DOHH2 (cell line): ENCODE measurements around the gene TBC1D22A.

Source experiments
- H3F3A ChIP-seq: fragments of 200-600 bp; sonication (generic), shearing (Covaris generic); 2 replicates; pipeline ENCODE4 v1.6.0; 2016; ENCODE audit warnings: antibody characterized with exemption, mild to moderate bottlenecking; ENCODE audit not compliant: control insufficient read depth, insufficient read depth
- H3K27ac ChIP-seq: fragments of 200-600 bp; sonication (generic); 2 replicates; pipeline ENCODE4 v1.5.1; 2014; ENCODE audit warnings: low read depth, mild to moderate bottlenecking, low read length, moderate library complexity
- H3K27me3 ChIP-seq: fragments of 200-600 bp; sonication (generic); 2 replicates; pipeline ENCODE4 v1.6.1; 2014; ENCODE audit warnings: mild to moderate bottlenecking, low read length, mixed read lengths; ENCODE audit not compliant: control insufficient read depth
- H3K36me3 ChIP-seq: fragments of 200-600 bp; sonication (generic); 2 replicates; pipeline ENCODE4 v1.6.1; 2014; ENCODE audit warnings: mild to moderate bottlenecking, low read length, moderate library complexity, mixed read lengths; ENCODE audit not compliant: control insufficient read depth
- H3K4me1 ChIP-seq: fragments of 200-600 bp; sonication (generic); 2 replicates; pipeline ENCODE4 v1.6.1; 2014; ENCODE audit warnings: mild to moderate bottlenecking, low read length, mixed read lengths; ENCODE audit not compliant: control insufficient read depth
- H3K4me2 ChIP-seq: fragments of 200-600 bp; sonication (generic); 2 replicates; pipeline ENCODE4 v1.6.0; 2014; ENCODE audit warnings: mild to moderate bottlenecking, low read length, moderate library complexity
- H3K4me3 ChIP-seq: fragments of 200-600 bp; sonication (generic); 2 replicates; pipeline ENCODE4 v1.5.1; 2014; ENCODE audit warnings: mild to moderate bottlenecking, low read length, mixed read lengths
- H3K79me2 ChIP-seq: fragments of 200-600 bp; sonication (generic); 2 replicates; pipeline ENCODE4 v1.6.1; 2014; ENCODE audit warnings: mild to moderate bottlenecking, low read length, mixed read lengths; ENCODE audit not compliant: control insufficient read depth
- H3K9me2 ChIP-seq: fragments of 200-600 bp; sonication (generic); replicated peaks from 2 replicates; pipeline ENCODE4 v1.6.1; 2014; ENCODE audit warnings: mild to moderate bottlenecking, low read length, mixed read lengths; ENCODE audit not compliant: control insufficient read depth
- H3K9me3 ChIP-seq: fragments of 200-600 bp; sonication (generic); 2 replicates; pipeline ENCODE4 v1.6.1; 2014; ENCODE audit warnings: antibody characterized with exemption, low read length, mixed read lengths; ENCODE audit not compliant: control insufficient read depth, insufficient read depth
- H4K20me1 ChIP-seq: fragments of 200-600 bp; sonication (generic); 2 replicates; pipeline ENCODE4 v1.6.0; 2014; ENCODE audit warnings: low read depth, mild to moderate bottlenecking, antibody characterized with exemption, low read length, moderate library complexity; ENCODE audit not compliant: control insufficient read depth, insufficient read depth
- CTCF ChIP-seq: fragments of 200-600 bp; sonication (generic); IDR thresholded peaks from one replicate; pipeline ENCODE4 v1.5.1; 2014; ENCODE audit warnings: antibody characterized with exemption, mild to moderate bottlenecking, low read depth, low read length; ENCODE audit not compliant: poor library complexity, severe bottlenecking
- EZH2phosphoT487 ChIP-seq: fragments of 200-600 bp; sonication (generic); IDR thresholded peaks from 2 replicates; pipeline ENCODE4 v1.6.1; 2017; ENCODE audit warnings: borderline replicate concordance, mild to moderate bottlenecking, antibody characterized with exemption, low read length, moderate library complexity, mixed read lengths

TBC1D22A gene

GRCh38 chr22:47189056-47189916, 426.8 kb downstream of the TBC1D22A start:
- Histone ChIP-seq H3K4me1 (peaks cover 6% of the 10 kb centered on the region), H3K79me2 (no peaks in the 10 kb centered on the region), H3K27ac (no peak overlapping the region), H3F3A (no peaks in the 10 kb centered on the region), H3K4me3 (no peak overlapping the region), H3K9me2 (no peaks in the 10 kb centered on the region), H3K4me2 (no peak overlapping the region), H3K27me3 (no peaks in the 10 kb centered on the region), H3K36me3 (no peaks in the 10 kb centered on the region), H3K9me3 (no peaks in the 10 kb centered on the region; the same call in 1 of the 2 replicates), H4K20me1 (no peaks in the 10 kb centered on the region)
- TF ChIP-seq CTCF (no peak), EZH2phosphoT487 (no peak)

- Histone ChIP-seq H3K79me2 (no peaks in the 10 kb centered on the region), H3K27ac (no peak overlapping the region), H3K4me2 (no peak overlapping the region), H3F3A (no peaks in the 10 kb centered on the region), H3K27me3 (no peaks in the 10 kb centered on the region), H3K4me1 (peaks cover 6% of the 10 kb centered on the region), H3K9me2 (no peaks in the 10 kb centered on the region), H3K36me3 (no peaks in the 10 kb centered on the region), H3K9me3 (no peaks in the 10 kb centered on the region; the same call in 1 of the 2 replicates), H4K20me1 (no peaks in the 10 kb centered on the region), H3K4me3 (no peak overlapping the region)
- no peak for TF ChIP-seq CTCF
- no peak for TF ChIP-seq EZH2phosphoT487
Observed at GRCh38 chr22:47190276-47190956, 428.0 kb downstream of the TBC1D22A start.

GRCh38 chr22:47190957-47191670, 428.7 kb downstream of the TBC1D22A start:
- no peaks in the 10 kb centered on the region for H3K79me2 ChIP-seq
- no peaks in the 10 kb centered on the region for H3K36me3 ChIP-seq
- H4K20me1 ChIP-seq = no peaks in the 10 kb centered on the region
- TF ChIP-seq EZH2phosphoT487 (no peak), CTCF (no peak)
- H3K4me2 ChIP-seq = no peak overlapping the region
- H3F3A ChIP-seq = no peaks in the 10 kb centered on the region
- no peak overlapping the region for H3K4me3 ChIP-seq
- H3K9me3 ChIP-seq = no peaks in the 10 kb centered on the region
- no peaks in the 10 kb centered on the region for H3K27me3 ChIP-seq
- no peaks in the 10 kb centered on the region for H3K9me2 ChIP-seq
- peaks cover 6% of the 10 kb centered on the region for H3K4me1 ChIP-seq
- H3K27ac ChIP-seq = no peak overlapping the region
